Lower leg skin (tissue), 3 donors: Measurements from ENCODE around the gene TMEM238.

Experiments
- POLR2A ChIP-seq, 2 donors: fragments of 450-650 bp; IDR thresholded peaks; one replicate each; pipeline ENCODE4 v1.6.1; 2016 to 2017; ENCODE audit warnings: antibody characterized with exemption in 2 of 2, mild to moderate bottlenecking in 1 of 2, moderate library complexity in 1 of 2
- TF ChIP-seq, protein P1 (sequence below), 3 donors: fragments of 450-650 bp; IDR thresholded peaks; one replicate each; pipeline ENCODE4 v1.5.1; 2016; ENCODE audit warnings: antibody characterized with exemption in 3 of 3, mild to moderate bottlenecking in 3 of 3, moderate library complexity in 2 of 3

DNA sequence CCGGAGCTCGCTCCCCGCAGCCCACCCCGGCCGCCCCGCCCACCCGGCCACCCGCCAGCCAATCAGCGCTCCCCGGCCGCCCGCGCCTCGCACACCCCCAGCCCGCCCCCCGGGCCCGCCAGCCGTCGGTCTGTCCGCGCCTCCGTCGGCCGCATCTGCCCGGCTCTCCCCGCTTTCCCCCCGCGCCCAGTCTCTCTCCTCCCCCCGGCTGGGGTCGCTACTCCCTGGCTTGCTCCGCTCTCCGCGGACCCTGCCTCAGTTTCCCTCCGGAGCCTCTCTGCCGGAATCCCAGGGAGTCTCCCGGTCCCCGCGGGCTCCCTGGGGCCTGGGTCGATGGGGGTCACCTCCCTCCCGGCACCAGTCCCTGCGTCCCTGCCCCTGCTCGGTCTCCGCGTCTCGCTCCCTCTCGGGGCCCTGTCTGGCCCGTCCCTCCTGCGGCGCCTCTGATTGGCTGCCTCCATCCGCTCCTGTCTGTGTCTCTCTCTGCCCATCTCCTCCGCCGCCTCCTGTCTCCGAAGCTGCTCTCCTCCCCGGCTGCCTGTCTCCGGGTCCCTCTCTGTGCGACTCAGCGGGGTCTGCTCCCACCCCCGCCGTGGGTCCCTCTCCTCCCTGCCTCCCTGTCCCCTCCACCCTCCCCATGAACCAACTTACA, 14.3 kb downstream of the TMEM238 start:
- TF ChIP-seq, protein P1, sequence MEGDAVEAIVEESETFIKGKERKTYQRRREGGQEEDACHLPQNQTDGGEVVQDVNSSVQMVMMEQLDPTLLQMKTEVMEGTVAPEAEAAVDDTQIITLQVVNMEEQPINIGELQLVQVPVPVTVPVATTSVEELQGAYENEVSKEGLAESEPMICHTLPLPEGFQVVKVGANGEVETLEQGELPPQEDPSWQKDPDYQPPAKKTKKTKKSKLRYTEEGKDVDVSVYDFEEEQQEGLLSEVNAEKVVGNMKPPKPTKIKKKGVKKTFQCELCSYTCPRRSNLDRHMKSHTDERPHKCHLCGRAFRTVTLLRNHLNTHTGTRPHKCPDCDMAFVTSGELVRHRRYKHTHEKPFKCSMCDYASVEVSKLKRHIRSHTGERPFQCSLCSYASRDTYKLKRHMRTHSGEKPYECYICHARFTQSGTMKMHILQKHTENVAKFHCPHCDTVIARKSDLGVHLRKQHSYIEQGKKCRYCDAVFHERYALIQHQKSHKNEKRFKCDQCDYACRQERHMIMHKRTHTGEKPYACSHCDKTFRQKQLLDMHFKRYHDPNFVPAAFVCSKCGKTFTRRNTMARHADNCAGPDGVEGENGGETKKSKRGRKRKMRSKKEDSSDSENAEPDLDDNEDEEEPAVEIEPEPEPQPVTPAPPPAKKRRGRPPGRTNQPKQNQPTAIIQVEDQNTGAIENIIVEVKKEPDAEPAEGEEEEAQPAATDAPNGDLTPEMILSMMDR (IDR thresholded peaks at IDR 0.05), result no peak
- no peak for TF ChIP-seq POLR2A (IDR thresholded peaks at IDR 0.05)
